SK-N-SH treated with all-trans-retinoic acid at 6 μM for 48 hours (cell line): Measurements from ENCODE around the gene GRIA3.

ENCODE experiments used
- ARNTL ChIP-seq: fragments of 450-650 bp; formaldehyde crosslinking; IDR thresholded peaks from 2 replicates; pipeline ENCODE4 v1.5.0; 2020; ENCODE audit warnings: low read depth, mild to moderate bottlenecking, moderate library complexity, borderline replicate concordance
- CREB5 ChIP-seq: fragments of 250-450 bp; sonication (Bioruptor Pico); IDR thresholded peaks from 2 replicates; pipeline ENCODE4 v1.5.1; 2020; ENCODE audit warnings: low read depth, mild to moderate bottlenecking, moderate library complexity
- CSRNP3 ChIP-seq: fragments of 250-450 bp; sonication (Bioruptor Pico); IDR thresholded peaks from 2 replicates; pipeline ENCODE4 v1.5.1; 2021; ENCODE audit warnings: mild to moderate bottlenecking, moderate library complexity
- ISL1 ChIP-seq: fragments of 250-450 bp; sonication (Bioruptor Pico); IDR thresholded peaks from 2 replicates; pipeline ENCODE4 v2.1.2; 2022; ENCODE audit warnings: mild to moderate bottlenecking, moderate library complexity
- PATZ1 ChIP-seq: fragments of 250-450 bp; sonication (Bioruptor Pico); IDR thresholded peaks from 2 replicates; pipeline ENCODE4 v1.8.0; 2020; ENCODE audit warnings: mild to moderate bottlenecking, moderate library complexity, borderline replicate concordance
- RARB ChIP-seq: fragments of 250-450 bp; sonication (Bioruptor Pico); IDR thresholded peaks from 2 replicates; pipeline ENCODE4 v1.8.0; 2021; ENCODE audit warnings: mild to moderate bottlenecking, moderate library complexity
- TOX ChIP-seq: fragments of 250-450 bp; sonication (Bioruptor Pico); IDR thresholded peaks from 2 replicates; pipeline ENCODE4 v1.8.0; 2021; ENCODE audit warnings: mild to moderate bottlenecking, moderate library complexity, borderline replicate concordance
- ZFP30 ChIP-seq: fragments of 450-650 bp; formaldehyde crosslinking; IDR thresholded peaks from 2 replicates; pipeline ENCODE4 v1.5.0; 2022; ENCODE audit warnings: mild to moderate bottlenecking, moderate library complexity
- TF ChIP-seq, protein P1 (sequence below): fragments of 250-450 bp; sonication (Bioruptor Pico); IDR thresholded peaks from 2 replicates; pipeline ENCODE4 v1.8.0; 2021; ENCODE audit warnings: low read depth, mild to moderate bottlenecking, moderate library complexity, borderline replicate concordance

- TF ChIP-seq, protein P1, sequence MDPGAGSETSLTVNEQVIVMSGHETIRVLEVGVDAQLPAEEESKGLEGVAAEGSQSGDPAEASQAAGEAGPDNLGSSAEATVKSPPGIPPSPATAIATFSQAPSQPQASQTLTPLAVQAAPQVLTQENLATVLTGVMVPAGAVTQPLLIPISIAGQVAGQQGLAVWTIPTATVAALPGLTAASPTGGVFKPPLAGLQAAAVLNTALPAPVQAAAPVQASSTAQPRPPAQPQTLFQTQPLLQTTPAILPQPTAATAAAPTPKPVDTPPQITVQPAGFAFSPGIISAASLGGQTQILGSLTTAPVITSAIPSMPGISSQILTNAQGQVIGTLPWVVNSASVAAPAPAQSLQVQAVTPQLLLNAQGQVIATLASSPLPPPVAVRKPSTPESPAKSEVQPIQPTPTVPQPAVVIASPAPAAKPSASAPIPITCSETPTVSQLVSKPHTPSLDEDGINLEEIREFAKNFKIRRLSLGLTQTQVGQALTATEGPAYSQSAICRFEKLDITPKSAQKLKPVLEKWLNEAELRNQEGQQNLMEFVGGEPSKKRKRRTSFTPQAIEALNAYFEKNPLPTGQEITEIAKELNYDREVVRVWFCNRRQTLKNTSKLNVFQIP (CRISPR knock-in tag), result no peak
- TF ChIP-seq PATZ1 (CRISPR knock-in tag) (no peak), RARB (CRISPR knock-in tag) (no peak), ARNTL (CRISPR knock-in tag) (no peak), ISL1 (CRISPR knock-in tag) (no peak), TOX (CRISPR knock-in tag) (no peak), CREB5 (CRISPR knock-in tag) (no peak), ZFP30 (CRISPR knock-in tag) (no peak), CSRNP3 (no peak)
These were observed 302.2 kb downstream of the GRIA3 start for GRCh38 chrX:123486297-123486696.
